ENCODE results near the gene SERPINI2.
A peak's percentile ranks its signal among the peaks of the same experiment; 100 is the strongest.
"Not testable (repeated sequence)": the region's sequence is repeated elsewhere in the genome, so short reads cannot be mapped to it uniquely, and the experiment has no call there.

SERPINI2 gene

DNA sequence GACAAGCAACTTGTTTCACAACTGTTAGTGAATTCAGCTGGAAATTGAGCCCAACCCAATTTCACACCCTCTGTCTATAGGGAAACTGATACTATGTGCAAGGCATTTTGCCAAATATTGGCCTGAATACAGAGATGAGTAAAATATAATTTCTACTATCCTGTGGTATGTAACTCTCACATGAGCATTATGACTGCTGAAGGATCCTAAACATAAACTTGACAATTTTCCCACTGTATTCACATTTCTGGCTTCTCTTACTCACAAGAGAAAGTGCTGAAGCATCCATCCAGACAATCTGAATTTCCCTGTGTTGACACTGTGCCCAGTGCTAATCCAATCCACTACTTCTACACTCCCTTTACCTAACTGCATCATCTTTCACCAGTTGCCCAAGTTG is 28.4 kb downstream of the SERPINI2 start:
- DNase-seq = no peak

- no peak for DNase-seq
Observed at GRCh38 chr3:167441256-167441655, 32.6 kb downstream of the SERPINI2 start.

DNA sequence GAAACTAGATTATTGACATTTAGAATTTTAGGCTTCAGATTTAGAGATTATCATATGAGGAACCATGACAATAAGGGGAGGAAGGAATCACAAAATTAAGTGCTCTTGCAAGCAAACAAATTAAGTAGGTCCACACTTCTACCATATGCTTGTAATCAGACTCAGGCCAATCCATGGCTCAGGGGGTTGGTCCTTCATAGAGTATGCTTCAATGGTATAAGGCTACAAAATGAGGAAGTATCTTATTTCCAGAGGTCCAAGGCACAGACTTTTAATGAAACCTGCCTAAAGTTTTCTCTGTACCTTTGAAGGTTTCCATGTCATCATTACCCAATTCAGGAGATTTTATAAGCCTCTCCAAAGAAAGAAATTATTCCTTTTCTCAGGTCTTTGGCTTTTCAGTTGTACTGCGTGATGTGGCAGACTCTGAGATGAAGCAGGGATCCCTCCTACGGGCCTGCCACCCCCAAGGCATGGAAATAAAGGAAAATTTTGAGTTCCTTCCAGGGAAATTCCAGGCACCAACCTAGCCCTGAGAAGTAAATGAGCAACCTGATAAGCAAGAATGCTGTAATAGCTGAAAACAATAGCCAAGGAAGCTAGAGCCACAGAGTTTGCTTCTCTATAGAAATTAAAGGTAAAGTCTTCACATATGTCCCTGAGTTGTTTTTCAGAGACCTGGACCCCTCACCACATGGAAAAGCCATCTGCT is 36.3 kb downstream of the SERPINI2 start:
- DNase-seq = no peak

DNA sequence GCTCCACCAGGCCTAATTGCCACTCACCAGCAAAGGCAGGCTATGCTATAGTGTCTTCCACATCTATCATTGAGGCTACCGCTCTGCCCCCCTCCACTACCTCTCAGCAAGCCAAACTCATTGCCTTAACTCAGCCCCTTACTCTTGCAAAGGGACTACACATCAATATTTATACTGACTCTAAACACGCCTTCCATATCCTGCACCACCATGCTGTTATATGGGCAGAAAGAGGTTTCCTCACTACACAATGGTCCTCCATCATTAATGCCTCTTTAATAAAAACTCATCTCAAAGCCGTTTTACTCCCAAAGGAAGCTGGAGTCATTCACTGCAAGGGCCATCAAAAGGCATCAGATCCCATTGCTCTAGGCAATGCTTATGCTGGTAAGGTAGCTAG is 46.9 kb downstream of the SERPINI2 start:
- DNase-seq = not testable (repeated sequence)

DNA sequence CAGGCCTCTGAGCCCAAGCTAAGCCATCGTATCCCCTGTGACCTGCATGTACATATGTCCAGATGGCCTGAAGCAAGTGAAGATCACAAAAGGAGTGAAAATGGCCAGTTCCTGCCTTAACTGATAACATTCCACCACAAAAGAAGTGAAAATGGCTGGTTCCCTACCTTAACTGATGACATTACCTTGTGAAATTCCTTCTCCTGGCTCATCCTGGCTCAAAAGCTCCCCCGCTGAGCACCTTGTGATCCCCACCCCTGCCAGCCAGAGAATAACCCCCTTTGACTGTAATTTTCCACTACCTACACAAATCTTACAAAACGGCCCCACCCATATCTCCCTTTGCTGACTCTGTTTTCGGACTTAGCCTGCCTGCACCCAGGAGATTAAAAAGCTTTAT is 51.4 kb downstream of the SERPINI2 start:
- DNase-seq = not testable (repeated sequence)

DNA sequence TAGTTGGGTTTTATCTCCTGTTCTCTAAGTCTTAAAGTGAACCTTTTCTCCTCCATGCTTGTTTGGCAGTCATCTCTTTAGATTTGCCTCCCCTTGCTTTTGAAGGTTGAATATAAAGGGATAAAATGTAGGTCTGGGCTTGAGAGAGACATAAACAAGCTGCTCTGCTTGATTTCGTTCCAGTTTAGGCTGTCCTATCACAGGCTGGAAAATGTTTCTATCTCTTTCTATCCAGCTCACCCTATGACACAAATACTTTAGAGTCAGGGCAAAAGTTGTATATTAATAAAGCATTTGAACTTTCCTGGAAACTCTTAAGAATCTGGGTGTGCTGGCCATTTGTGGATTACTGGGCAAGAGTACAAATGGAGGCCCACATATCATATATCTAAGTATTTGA is 64.2 kb downstream of the SERPINI2 start:
- DNase-seq = no peak

GRCh38 chr3:167406876-167407492 is 66.9 kb downstream of the SERPINI2 start:
- peak; percentile 4 for DNase-seq

GRCh38 chr3:167397826-167398225 is 76.0 kb downstream of the SERPINI2 start:
- DNase-seq = no peak

DNA sequence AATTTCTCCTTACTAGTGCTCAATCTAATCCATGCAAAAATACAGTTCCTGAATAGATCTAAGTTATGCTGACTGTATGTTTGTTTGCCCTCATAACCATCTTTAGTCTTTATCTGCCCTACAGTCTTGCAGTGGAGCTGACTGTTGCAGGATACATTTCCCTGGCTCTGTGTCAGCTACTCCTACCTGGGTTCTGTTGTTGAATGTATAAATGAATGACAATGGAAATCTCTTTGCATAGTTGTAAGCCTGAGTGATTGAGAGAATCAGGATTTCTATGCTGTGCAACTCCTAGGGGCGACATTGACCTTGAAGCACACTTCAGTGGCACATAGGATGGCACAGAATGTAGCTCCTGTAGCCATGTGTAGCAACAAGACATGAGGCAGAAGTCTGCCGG is 77.8 kb downstream of the SERPINI2 start:
- DNase-seq = no peak

DNA sequence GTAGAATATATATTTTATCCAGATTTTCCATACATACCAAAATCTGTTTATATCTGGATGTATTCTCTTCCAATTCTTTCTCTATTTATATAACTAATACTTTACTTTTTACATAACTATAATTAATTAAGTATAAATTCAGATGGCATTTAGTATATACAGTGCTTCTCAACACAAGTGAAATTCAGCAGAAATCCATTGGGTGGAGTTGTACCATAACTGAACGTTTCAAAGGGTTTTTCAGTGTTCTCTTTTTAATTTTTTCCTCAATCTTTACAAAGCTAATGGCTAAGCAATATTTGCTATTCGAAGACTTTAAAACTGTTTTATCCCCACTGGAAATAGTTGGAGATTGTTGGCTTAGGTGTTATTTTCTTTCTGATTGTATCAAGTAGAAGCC is 79.8 kb downstream of the SERPINI2 start:
- no peak for DNase-seq

Measured in NCI-H2171 treated with DMSO at 0.1 percent for 48 hours (cell line).